NCI-H1694 (cell line): ENCODE measurements around the gene SOX11.

Experiments used
- DNase-seq: peaks from one replicate; lab custom pipeline; 2025; lab: John Stamatoyannopoulos, UW

SOX11 gene

GRCh38 chr2:5725072-5725471 lies 32.9 kb downstream of the SOX11 start:
- no peak for DNase-seq

DNA sequence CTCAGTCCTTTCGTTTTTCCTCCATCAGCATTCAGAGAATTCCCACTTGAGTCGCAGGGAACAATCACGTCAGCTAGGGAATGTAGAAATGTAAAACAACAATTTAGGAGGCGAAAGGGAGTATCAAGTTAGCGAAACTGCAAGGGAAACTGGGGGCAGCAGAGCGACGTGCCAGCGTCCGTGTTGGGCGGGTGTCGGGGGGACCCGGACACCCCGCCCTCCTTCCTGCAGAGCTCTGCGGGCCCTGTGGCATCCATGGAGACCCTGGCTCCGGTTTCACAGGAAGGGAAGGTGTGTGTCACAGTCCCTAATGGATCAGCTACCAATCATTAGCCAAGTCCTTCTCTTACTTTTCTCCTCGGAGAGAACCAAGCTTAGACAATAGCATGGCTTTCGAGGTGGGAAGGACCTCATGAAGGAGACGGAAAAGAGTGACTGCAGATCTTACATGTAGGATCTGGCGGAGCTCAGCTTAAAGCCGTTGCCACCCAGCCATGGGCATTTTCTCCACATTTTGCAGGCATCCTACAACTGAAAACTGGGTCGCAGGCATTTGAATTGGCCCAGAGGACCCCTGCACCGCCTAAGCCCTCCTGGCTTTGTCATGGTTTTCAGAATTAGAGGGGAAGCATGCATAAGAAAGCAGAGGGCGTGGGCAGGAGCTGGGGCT lies 33.7 kb downstream of the SOX11 start:
- DNase-seq, result no peak

DNA sequence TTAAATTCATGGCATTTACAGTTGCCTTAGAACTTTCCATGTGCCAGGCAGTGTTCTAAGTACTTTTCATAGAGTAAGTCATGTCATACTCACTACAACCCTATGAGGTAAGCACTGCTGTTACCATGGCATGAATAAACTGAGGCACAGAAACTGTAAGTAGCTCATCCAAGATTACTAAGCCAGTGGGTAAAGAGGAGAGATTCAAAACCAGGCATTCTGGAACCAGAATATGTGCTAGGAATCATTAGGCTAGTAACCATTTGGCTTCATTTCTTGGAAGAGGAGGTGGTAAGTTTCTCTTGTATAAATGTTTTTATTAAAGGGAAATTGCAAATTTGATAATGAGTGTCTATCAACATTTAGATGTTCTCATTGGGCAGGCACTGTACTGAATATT lies 35.1 kb downstream of the SOX11 start:
- no peak for DNase-seq

DNA sequence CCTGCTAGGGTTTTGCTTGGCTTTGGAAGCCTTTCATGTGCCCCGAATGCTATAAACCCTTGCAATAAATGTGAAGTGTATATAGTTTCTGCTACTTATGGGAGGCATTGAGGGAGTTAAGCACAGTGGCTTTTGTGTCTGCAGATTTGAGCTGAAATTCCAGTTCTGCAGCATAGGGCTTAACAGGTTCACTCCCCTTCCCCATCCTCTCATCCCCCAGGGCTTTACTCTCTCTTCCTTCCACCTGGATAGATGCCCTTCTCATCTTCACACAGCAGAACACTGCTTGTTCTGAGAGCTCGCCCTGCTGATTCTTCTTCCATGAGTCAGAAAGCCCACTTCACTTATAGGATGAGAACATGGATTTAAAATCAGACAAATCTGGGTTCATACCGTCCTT lies 37.2 kb downstream of the SOX11 start:
- no peak for DNase-seq

DNA sequence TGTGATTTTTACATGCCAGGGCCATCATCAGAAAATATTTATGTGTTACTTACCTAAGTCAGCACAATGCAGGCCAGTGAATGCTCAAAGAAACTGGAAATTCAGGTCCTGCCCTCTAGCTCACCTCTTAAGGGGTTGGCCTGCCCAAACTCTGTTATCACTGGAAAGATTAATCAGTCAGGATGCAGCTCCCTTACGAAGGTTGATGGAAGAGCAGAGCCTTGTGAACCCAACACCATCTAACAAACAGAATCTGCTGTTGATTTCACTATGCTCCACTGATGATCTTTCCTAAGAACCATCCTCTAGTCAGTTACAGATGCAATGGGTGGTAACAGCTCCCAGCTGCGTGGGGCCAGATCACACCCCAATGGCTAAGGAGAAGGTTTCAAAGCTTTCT lies 38.2 kb downstream of the SOX11 start:
- no peak for DNase-seq

DNA sequence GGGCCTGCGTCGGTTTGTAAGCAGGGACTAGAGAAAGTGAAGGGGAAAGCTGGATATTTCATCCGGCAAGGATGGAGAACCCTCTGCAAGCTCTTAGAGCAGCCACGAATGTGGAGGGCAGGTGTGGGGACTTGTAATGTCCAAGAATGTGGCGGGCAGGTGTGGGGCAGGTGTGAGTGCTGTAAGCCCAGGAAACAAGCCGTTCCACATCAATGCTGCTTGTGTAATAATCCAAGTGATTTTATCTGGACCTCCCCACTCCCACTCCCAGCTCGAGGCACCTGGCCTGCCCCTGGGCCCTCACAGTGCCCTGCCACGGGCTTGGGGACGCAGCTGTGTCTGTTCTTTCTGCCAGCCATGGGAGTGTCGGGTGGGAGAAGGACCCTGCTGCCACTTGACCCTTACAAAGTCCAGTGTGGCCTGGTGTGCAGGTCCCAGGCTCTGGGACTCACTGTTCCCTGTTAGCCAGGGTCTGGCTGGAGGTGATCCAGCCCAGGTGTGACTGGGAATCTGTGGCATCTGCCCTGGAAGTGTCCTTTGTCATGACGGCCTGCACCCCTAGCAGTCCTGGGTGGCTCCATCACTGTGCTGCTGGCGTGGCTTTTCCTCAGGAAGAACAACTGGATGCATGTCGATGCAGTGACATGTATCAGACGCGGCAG lies 42.8 kb downstream of the SOX11 start:
- DNase-seq, result no peak

DNA sequence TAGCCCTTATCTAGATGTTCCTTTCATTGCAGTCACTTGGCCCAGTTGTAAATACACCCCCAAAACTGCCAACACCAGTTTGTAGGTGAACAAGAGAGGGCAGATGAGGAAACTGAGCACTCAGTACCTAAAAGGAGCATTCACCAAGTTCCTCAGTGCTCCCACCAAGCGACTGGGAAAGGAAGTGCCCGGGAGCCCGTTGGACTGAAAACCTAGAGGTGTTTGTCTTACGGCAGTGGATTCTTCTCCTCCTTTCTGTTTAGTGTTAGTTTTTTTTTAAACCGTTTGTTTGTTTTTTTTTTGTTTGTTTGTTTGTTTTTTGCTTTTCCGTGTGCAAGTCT lies 43.3 kb downstream of the SOX11 start:
- no peak for DNase-seq

GRCh38 chr2:5736050-5736449 lies 43.9 kb downstream of the SOX11 start:
- DNase-seq, result no peak

DNA sequence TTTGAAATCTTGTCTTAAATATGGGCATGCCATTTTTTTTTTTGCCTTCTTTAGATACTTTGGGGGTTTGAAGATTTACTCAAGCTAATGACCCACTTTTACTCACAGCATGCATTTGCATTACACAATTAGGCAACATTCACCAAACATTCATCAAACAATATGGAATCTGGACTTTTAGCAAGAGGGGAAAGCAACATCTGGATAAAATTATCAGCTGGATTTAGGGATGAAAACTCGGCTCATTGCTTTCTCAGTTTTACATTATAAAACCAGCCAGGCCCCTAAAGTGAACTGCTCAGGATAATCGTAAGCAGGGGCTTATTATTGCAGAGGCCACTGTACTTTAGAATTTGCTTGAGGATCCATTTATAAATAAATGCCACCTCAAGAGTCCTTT lies 44.7 kb downstream of the SOX11 start:
- no peak for DNase-seq

GRCh38 chr2:5740053-5740452 lies 47.9 kb downstream of the SOX11 start:
- no peak for DNase-seq

DNA sequence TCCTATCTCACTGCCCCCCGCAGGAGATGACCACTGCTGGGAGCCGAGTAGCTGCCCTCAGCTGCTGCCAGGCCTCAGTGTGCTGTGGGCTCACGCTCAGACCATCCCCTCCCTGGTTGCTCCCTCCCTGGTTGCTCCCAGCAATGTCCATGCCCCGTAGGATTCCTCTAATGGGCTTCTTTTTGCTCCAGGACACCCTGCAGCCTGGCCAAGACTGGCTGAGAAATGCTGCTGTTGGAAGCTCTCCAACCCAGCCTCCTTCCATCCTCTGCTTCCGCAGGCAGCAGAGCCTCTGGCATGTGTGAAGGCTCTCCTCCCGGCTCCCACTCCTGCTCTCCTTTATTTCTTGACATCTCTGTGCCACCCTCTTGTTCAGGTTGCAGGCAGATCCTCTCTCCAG lies 48.6 kb downstream of the SOX11 start:
- no peak for DNase-seq

DNA sequence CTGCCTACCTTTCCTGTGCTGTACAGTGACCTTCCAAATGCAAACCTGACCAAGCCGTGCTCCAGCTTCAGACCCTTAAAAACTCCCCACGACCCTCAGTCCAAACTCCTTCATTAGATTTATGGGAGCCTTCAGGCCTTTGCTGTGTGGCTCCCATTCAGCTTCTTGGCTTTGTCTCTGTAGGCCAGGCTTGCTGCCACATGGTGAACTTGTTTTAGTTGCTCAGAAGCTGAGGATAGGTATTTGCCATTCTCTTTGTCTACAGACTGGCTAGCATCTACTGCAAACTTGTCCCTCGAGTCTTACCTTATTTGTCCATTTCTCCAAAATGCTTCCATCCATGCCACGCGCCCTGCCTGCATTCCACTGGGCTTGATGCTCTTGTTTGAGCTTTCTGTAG lies 49.1 kb downstream of the SOX11 start:
- DNase-seq, result no peak

- no peak for DNase-seq
Measured at GRCh38 chr2:5742126-5742525, 49.9 kb downstream of the SOX11 start.

DNA sequence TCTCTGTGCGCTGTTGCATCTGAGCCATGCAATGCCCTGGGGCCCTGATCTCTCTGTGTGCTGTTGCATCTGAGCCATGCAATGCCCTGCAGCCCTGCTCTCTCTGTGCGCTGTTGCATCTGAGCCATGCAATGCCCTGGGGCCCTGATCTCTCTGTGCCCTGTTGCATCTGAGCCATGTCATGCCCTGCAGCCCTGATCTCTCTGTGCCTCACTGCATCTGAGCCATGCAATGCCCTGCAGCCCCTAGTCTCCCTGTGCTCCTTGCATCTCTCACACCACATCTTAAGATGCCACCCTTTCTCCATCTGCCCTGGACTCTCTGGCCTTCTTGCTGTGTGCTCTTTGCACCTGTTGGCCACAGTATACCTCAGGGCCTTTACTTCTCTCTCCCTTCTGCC lies 56.2 kb downstream of the SOX11 start:
- no peak for DNase-seq

DNA sequence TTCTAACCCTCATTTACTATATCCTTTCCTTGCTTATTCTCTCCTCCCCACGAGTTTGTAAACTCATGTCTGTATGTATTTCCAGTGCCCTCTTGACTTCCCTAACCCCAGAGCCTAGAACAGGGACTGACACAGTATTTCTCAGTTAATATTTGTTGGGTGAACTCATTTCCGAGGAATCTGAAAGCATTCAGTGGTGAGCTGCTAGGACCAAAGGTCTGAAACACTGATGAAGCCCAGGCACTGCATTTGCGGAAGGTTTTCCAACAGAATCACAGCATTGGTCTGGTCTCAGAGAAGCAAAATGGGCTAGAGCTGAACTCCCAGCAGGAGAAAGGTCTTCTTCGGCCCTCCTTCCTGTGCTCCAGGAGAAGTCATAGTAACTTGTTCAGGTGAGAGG lies 56.8 kb downstream of the SOX11 start:
- no peak for DNase-seq

DNA sequence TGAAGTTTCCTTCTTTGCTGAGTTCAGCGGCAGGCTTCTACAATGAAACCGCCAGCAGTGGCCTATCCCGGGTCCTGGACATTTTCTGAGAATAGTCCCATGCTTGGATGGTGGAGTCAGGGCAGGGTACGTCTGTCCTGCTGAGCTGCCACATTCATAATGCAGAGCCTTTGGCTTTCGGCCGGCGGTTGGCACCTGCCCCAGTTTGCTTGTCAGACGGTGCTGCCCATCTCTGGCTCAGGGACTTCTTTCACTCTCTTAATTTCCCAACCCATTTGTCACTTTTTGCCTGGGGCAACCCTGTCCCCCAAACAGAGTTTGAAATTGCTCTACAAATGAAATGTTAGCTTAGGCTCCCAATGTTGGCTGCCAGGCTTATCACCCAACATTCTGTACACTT lies 57.2 kb downstream of the SOX11 start:
- no peak for DNase-seq
